ENCODE results near the gene RHOG. TPM values are rescaled to one million over a fixed set of nuclear protein-coding genes. Genes with fewer than 3 reads are reported as not detected.
A peak's percentile ranks its signal among the peaks of the same experiment; 100 is the strongest.

RHOG gene
- total and polyA plus RNA-seq, 9 of the 15 experiments (the other 6 are each of a cell fraction or from before 2014, with no cell fraction given) = 22.6 to 162 (median 80.3) TPM

DNA sequence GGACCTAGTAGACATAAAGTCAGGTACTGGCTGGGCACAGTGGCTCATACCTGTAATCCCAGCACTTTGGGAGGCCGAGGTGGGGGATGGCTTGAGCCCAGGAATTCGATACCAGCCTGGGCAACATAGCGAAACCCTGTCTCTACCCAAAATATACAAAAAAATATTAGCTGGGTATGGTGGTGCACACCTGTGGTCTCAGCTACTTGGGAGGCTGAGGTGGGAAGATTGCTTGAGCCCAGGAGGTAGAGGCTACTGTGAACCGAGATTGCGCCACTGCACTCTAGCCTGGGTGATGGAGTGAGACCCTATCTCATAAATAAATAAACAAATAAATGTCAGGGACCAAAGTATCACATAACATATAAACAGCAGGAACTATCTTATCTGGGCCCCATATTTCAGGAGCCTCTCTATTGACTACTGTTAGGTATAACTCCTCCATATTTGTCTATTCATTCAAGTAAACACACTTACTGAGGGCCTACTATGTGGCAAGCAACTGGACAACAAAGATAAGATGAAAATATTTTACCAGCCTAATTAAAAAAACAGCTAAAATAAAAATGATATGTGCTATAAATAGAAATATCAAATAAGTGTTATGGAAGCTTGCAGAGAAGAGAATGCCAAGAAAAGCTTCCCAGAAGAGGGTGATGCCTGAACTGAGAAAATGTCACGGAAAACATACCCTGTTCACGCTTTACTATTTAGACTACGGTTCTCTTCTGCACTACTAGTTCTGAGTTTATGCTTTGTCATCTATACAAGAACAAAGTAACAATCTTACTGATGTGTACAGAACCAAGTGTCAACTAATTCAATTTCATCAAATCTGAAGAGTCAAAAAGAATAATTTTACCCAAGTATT is 45.4 kb downstream of the RHOG start:
- DNase-seq (ENCODE audit: extremely low read depth in 1 of 4, low spot score in 3 of 4) (no peak), FAIRE-seq (no peak), ATAC-seq (no peak)
- Histone ChIP-seq H3K79me2 (ENCODE audit: control insufficient read depth, insufficient read depth, low read length) (peaks cover 73% of the 10 kb centered on the region), H3K4me2 (ENCODE audit: insufficient read depth, low read length) (peak overlapping the region; percentile 96), H3K9me1 (ENCODE audit: control insufficient read depth, insufficient read depth, low read length) (no peaks in the 10 kb centered on the region), H2AFZ (ENCODE audit: low read depth, low read length) (no peak overlapping the region), H3K4me3 (peak overlapping the region; percentile 86), H3K9me3 (replicated peaks; ENCODE audit: control insufficient read depth, insufficient read depth, low read depth, low read length) (no peaks in the 10 kb centered on the region), H3K36me3 (ENCODE audit: control insufficient read depth, insufficient read depth, low read length) (peaks cover 54% of the 10 kb centered on the region), H3K9ac (ENCODE audit: insufficient read depth in 1 of 2, low read depth in 2 of 2, low read length in 2 of 2) (peak overlapping the region in 1 of 2 experiments; percentile 97; a peak in 3 of 4 replicates), H3K27me3 (ENCODE audit: control insufficient read depth in 2 of 2, insufficient read depth in 2 of 2, low read length in 2 of 2) (no peaks in the 10 kb centered on the region), H3K27ac (ENCODE audit: extremely low read depth, low read depth, low read length) (peak overlapping the region; percentile 94; the same call in 2 of the 3 replicates), H3K4me1 (replicated peaks in 1 of 2; ENCODE audit: control insufficient read depth in 2 of 2, insufficient read depth in 2 of 2, low read length in 2 of 2) (peaks cover 7 to 22% of the 10 kb centered on the region in 2 experiments), H4K20me1 (replicated peaks; ENCODE audit: control insufficient read depth, insufficient read depth, low read length) (peaks cover 7% of the 10 kb centered on the region; the same call in 1 of the 2 replicates)
- TF ChIP-seq ZNF609 (CRISPR knock-in tag; IDR thresholded peaks at IDR 0.05; ENCODE audit: borderline replicate concordance) = no peak
- peak; percentile 25; the same call in 1 of the 2 replicates for TF ChIP-seq MAFK (IDR thresholded peaks at IDR 0.05; ENCODE audit: low read length)
- TF ChIP-seq C11orf30 (IDR thresholded peaks at IDR 0.05; ENCODE audit: low read depth) = peak; percentile 63
- peak; percentile 15; the same call in 1 of the 2 replicates for TF ChIP-seq MAFF (IDR thresholded peaks at IDR 0.05; ENCODE audit: low read length)
- TF ChIP-seq ZNF316 (IDR thresholded peaks at IDR 0.05) = peak; percentile 76
- TF ChIP-seq CHD1 (IDR thresholded peaks at IDR 0.05; ENCODE audit: low read length) = peak; percentile 3
- TF ChIP-seq, protein P1, sequence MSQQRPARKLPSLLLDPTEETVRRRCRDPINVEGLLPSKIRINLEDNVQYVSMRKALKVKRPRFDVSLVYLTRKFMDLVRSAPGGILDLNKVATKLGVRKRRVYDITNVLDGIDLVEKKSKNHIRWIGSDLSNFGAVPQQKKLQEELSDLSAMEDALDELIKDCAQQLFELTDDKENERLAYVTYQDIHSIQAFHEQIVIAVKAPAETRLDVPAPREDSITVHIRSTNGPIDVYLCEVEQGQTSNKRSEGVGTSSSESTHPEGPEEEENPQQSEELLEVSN (IDR thresholded peaks at IDR 0.05; ENCODE audit: borderline replicate concordance in 1 of 2, extremely low read depth in 1 of 2, insufficient read depth in 1 of 2, insufficient read length in 1 of 2, low read depth in 1 of 2, low read length in 1 of 2, poor library complexity in 1 of 2, severe bottlenecking in 1 of 2) = no peak
- TF ChIP-seq RHOXF2B (CRISPR knock-in tag; conservative IDR thresholded peaks at IDR 0.05) = no peak
- TF ChIP-seq NFE2 (IDR thresholded peaks at IDR 0.05; ENCODE audit: low read depth) = peak; percentile 47; the same call in 1 of the 2 replicates
- TF ChIP-seq ZKSCAN1 (IDR thresholded peaks at IDR 0.05; ENCODE audit: low read depth, low read length) = peak; percentile 95
- peak; percentile 48; the same call in 1 of the 2 replicates for TF ChIP-seq MAFG (tag; conservative IDR thresholded peaks at IDR 0.05)
- ChIA-PET POLR2A (interaction anchor here (0.8 to 2.5 kb wide), 4 partner anchors 9 to 14 kb away, joined by 3 to 11 read pairs (median 4); no protein-coding TSS in a partner anchor), CTCF (ENCODE audit: low intra/inter-chr PET ratio) (no interaction called here)
- WGBS (ENCODE audit: insufficient coverage, low coverage, missing lambda C conversion rate) = 63% methylated on average over 8 of the region's 8 CpGs
- in situ Hi-C loops (cut with MboI) = no loop called here
- BruUV-seq (replicated peaks) = no TSS peak
- intact Hi-C loops (cut with micrococcal nuclease) = no loop called here

Data from K562 (cell line).